HS-5 (cell line): ENCODE results near the gene ATP2B3.

ENCODE experiments used
- DNase-seq: peaks from one replicate; pipeline ENCODE4 v3.0.0-alpha.2; 2012; ENCODE audit warnings: low read depth

The ATP2B3 gene

GRCh38 chrX:153517423-153517822, at the start of gene ATP2B3:
TSS of gene ATP2B3 (plus strand) at chrX:153517642. CDS start at chrX:153536248, 18,606 bp downstream.
- no peak for DNase-seq

- DNase-seq, result no peak
Observed at GRCh38 chrX:153468008-153468580, 49.3 kb upstream of the ATP2B3 start.

- DNase-seq, result no peak
Observed at GRCh38 chrX:153469811-153470410, 47.5 kb upstream of the ATP2B3 start.

- no peak for DNase-seq
Observed at GRCh38 chrX:153470411-153471363, 46.8 kb upstream of the ATP2B3 start, which contains the start of gene HAUS7. TSS of gene HAUS7 (minus strand) at chrX:153470576. CDS start at chrX:153470557, 19 bp downstream.

- DNase-seq, result no peak
Observed at GRCh38 chrX:153471663-153472280, 45.7 kb upstream of the ATP2B3 start.

- no peak for DNase-seq
Observed at GRCh38 chrX:153473126-153473525, 44.3 kb upstream of the ATP2B3 start.

GRCh38 chrX:153474266-153474665, 43.2 kb upstream of the ATP2B3 start:
- DNase-seq, result no peak

- no peak for DNase-seq
Observed at GRCh38 chrX:153474718-153475117, 42.7 kb upstream of the ATP2B3 start.

GRCh38 chrX:153475271-153475670, 42.2 kb upstream of the ATP2B3 start:
- DNase-seq, result no peak

GRCh38 chrX:153475751-153476281, 41.6 kb upstream of the ATP2B3 start:
- no peak for DNase-seq

GRCh38 chrX:153476666-153477363, 40.6 kb upstream of the ATP2B3 start:
- DNase-seq, result no peak

- no peak for DNase-seq
Observed at GRCh38 chrX:153477364-153477857, 40.0 kb upstream of the ATP2B3 start.

GRCh38 chrX:153477901-153478300, 39.5 kb upstream of the ATP2B3 start:
- DNase-seq, result no peak

- DNase-seq, result no peak
Observed at GRCh38 chrX:153478746-153479145, 38.7 kb upstream of the ATP2B3 start.

- no peak for DNase-seq
Observed at GRCh38 chrX:153481043-153481442, 36.4 kb upstream of the ATP2B3 start.

- no peak for DNase-seq
Observed at GRCh38 chrX:153482376-153483015, 34.9 kb upstream of the ATP2B3 start.

GRCh38 chrX:153485396-153486080, 31.9 kb upstream of the ATP2B3 start:
- no peak for DNase-seq

- no peak for DNase-seq
Observed at GRCh38 chrX:153486171-153486570, 31.3 kb upstream of the ATP2B3 start.

GRCh38 chrX:153487590-153488071, 29.8 kb upstream of the ATP2B3 start:
- no peak for DNase-seq
